HepG2 (cell line): ENCODE results near the gene RABGEF1. TPM values are rescaled to one million over a fixed set of nuclear protein-coding genes. Genes with fewer than 3 reads are reported as not detected.
A peak's percentile ranks its signal among the peaks of the same experiment; 100 is the strongest.

Source experiments
- ATAC-seq: fragments of 200-7000 bp; cut with Tn5 transposase; 3 replicates; pipeline ENCODE4 v1.9.1; 2020; ENCODE audit warnings: mild to moderate bottlenecking, moderate library complexity
- BruUV-seq: library from RNA; stranded (reverse); fragments of 400-500 nt; replicated peaks from 2 replicates; lab custom pipeline; 2021; lab: Mats Ljungman, UMichigan
- CTCF ChIA-PET: fragments of 300-600 bp; formaldehyde crosslinking; extraction: SDS; loops from one replicate; lab custom pipeline; 2021; ENCODE audit warnings: low total read pairs, inconsistent platforms, low intra/inter-chr PET ratio; lab: Yijun Ruan, JAX
- POLR2A ChIA-PET: fragments of 350-600 bp; sonication (Branson Sonifier 250); formaldehyde crosslinking; loops from one replicate; lab custom pipeline; 2020; ENCODE audit warnings: antibody characterized with exemption, inconsistent platforms; lab: Yijun Ruan, JAX
- DNase-seq: peaks from one replicate; pipeline ENCODE4 v3.0.0-alpha.2; 2015; ENCODE audit warnings: low spot score
- FAIRE-seq: peaks from 3 replicates; lab custom pipeline; 2011; peaks lifted over from hg19 to GRCh38; lab: Jason Lieb, UNC
- H2AFZ ChIP-seq: one replicate; pipeline ENCODE4 v1.6.1; 2011; ENCODE audit warnings: low read length, inconsistent platforms
- H3K27ac ChIP-seq: fragments of 300-600 bp; 3 replicates; pipeline ENCODE4 v1.8.0; 2011; ENCODE audit warnings: mixed run types, mild to moderate bottlenecking, mixed read lengths, low read length, inconsistent platforms; ENCODE audit not compliant: insufficient read depth; ENCODE audit errors: extremely low read length
- H3K27me3 ChIP-seq, 2 experiments: fragments of 200-600 bp in 1 of 2; 2 replicates in 1 of 2; 3 replicates in 1 of 2; pipeline versions ENCODE4 v1.6.0 to v1.8.0; 2011; ENCODE audit warnings: low read length in 2 of 2, mild to moderate bottlenecking in 2 of 2, moderate library complexity in 2 of 2, inconsistent platforms in 1 of 2; ENCODE audit not compliant: insufficient read depth in 2 of 2, control insufficient read depth in 1 of 2
- H3K36me3 ChIP-seq, 2 experiments: fragments of 200-600 bp in 1 of 2; replicated peaks in 1 of 2; 2 replicates in 1 of 2; 3 replicates in 1 of 2; pipeline versions ENCODE4 v1.5.1 to v1.8.0; 2011; ENCODE audit warnings: low read length in 2 of 2, inconsistent platforms in 1 of 2; ENCODE audit not compliant: insufficient read depth in 2 of 2, control insufficient read depth in 1 of 2
- H3K4me1 ChIP-seq: 2 replicates; pipeline ENCODE4 v1.5.1; 2012; ENCODE audit warnings: low read length, inconsistent platforms; ENCODE audit not compliant: insufficient read depth
- H3K4me2 ChIP-seq: 2 replicates; pipeline ENCODE4 v1.6.0; 2011; ENCODE audit warnings: low read depth, low read length, inconsistent platforms
- H3K4me3 ChIP-seq, 3 experiments: fragments of 200-600 bp in 1 of 3; sonication (generic), shearing (Covaris generic) in 1 of 3; replicated peaks in 1 of 3; 2 replicates each; pipeline ENCODE4 v1.5.1; 2011 to 2016; ENCODE audit warnings: low read length in 3 of 3, inconsistent platforms in 2 of 3, low read depth in 2 of 3, mild to moderate bottlenecking in 2 of 3, control low read depth in 1 of 3, mixed read lengths in 1 of 3; ENCODE audit not compliant: insufficient read depth in 1 of 3
- H3K79me2 ChIP-seq: one replicate; pipeline ENCODE4 v1.6.1; 2011; ENCODE audit warnings: low read length, inconsistent platforms; ENCODE audit not compliant: insufficient read depth
- H3K9ac ChIP-seq: 2 replicates; pipeline ENCODE4 v1.6.0; 2011; ENCODE audit warnings: mild to moderate bottlenecking, low read depth, low read length, inconsistent platforms; ENCODE audit not compliant: insufficient read depth
- H3K9me3 ChIP-seq: 2 replicates; pipeline ENCODE4 v1.5.1; 2012; ENCODE audit warnings: mild to moderate bottlenecking, low read length
- H4K20me1 ChIP-seq: 2 replicates; pipeline ENCODE4 v1.6.0; 2011; ENCODE audit warnings: inconsistent platforms, mild to moderate bottlenecking, low read length, moderate library complexity; ENCODE audit not compliant: insufficient read depth
- ATF7-NPFF ChIP-seq: sonication (generic); formaldehyde crosslinking; IDR thresholded peaks from 2 replicates; pipeline ENCODE4 v1.8.1; 2023; ENCODE audit warnings: mild to moderate bottlenecking, low read depth, missing genetic modification reagents, moderate library complexity
- CEBPZ ChIP-seq: IDR thresholded peaks from 2 replicates; pipeline ENCODE4 v1.6.1; 2012; ENCODE audit warnings: low read length, improper control_type of control experiment
- CREB1 ChIP-seq, 2 experiments: fragments of 450-650 bp in 1 of 2; IDR thresholded peaks; 2 replicates each; pipeline ENCODE4 v1.6.1; 2016 to 2017; ENCODE audit warnings: control low read depth in 1 of 2, mild to moderate bottlenecking in 1 of 2, missing compliant biosample characterization in 1 of 2, missing genetic modification characterization in 1 of 2
- CREM ChIP-seq, 2 experiments: sonication (generic) in 1 of 2; formaldehyde crosslinking in 1 of 2; IDR thresholded peaks; 2 replicates each; pipeline versions ENCODE4 v1.4.0 to v1.6.1; 2016 to 2020; ENCODE audit warnings: antibody characterized with exemption in 1 of 2, mild to moderate bottlenecking in 1 of 2, missing genetic modification reagents in 1 of 2
- FOXP1 ChIP-seq, 2 experiments: fragments of 450-650 bp in 1 of 2; IDR thresholded peaks; 2 replicates each; pipeline ENCODE4 v1.6.1; 2017 to 2018; ENCODE audit warnings: antibody characterized with exemption in 1 of 2
- HOXD1 ChIP-seq: sonication (generic); formaldehyde crosslinking; IDR thresholded peaks from 2 replicates; pipeline ENCODE4 v1.5.0; 2020; ENCODE audit warnings: missing genetic modification reagents
- JUN ChIP-seq: sonication (generic); formaldehyde crosslinking; IDR thresholded peaks from 2 replicates; pipeline ENCODE4 v1.4.0; 2020; ENCODE audit warnings: mild to moderate bottlenecking, missing genetic modification reagents
- MYC ChIP-seq: sonication (generic); formaldehyde crosslinking; IDR thresholded peaks from 2 replicates; pipeline ENCODE4 v1.9.0; 2021; ENCODE audit warnings: missing genetic modification reagents, borderline replicate concordance
- NFYB ChIP-seq: sonication (generic); formaldehyde crosslinking; IDR thresholded peaks from 2 replicates; pipeline ENCODE4 v1.4.0; 2020; ENCODE audit warnings: missing genetic modification reagents
- NONO ChIP-seq, 2 experiments: fragments of 450-650 bp in 1 of 2; sonication (generic) in 1 of 2; formaldehyde crosslinking in 1 of 2; IDR thresholded peaks in 1 of 2; conservative IDR thresholded peaks in 1 of 2; 2 replicates each; pipeline versions ENCODE4 v1.6.1 to v1.8.0; 2017 to 2022; ENCODE audit warnings: mild to moderate bottlenecking in 1 of 2, missing genetic modification reagents in 1 of 2, moderate library complexity in 1 of 2
- RFX1 ChIP-seq: fragments of 450-650 bp; IDR thresholded peaks from 2 replicates; pipeline ENCODE4 v1.6.1; 2017
- SP2 ChIP-seq: sonication (generic); formaldehyde crosslinking; IDR thresholded peaks from 2 replicates; pipeline ENCODE4 v1.5.1; 2020; ENCODE audit warnings: mild to moderate bottlenecking, missing genetic modification reagents
- SRF ChIP-seq: IDR thresholded peaks from 2 replicates; pipeline ENCODE4 v1.6.1; 2011; ENCODE audit warnings: mild to moderate bottlenecking, low read depth, low read length, moderate library complexity
- ZNF616 ChIP-seq: sonication (generic); formaldehyde crosslinking; IDR thresholded peaks from 2 replicates; pipeline ENCODE4 v1.5.0; 2020; ENCODE audit warnings: low read depth, mild to moderate bottlenecking, missing genetic modification reagents
- ZNF768 ChIP-seq: sonication (generic); formaldehyde crosslinking; IDR thresholded peaks from 2 replicates; pipeline ENCODE4 v1.4.0; 2020; ENCODE audit warnings: missing genetic modification reagents
- ZNF775 ChIP-seq: sonication (generic); formaldehyde crosslinking; IDR thresholded peaks from 2 replicates; pipeline ENCODE4 v1.4.0; 2020; ENCODE audit warnings: missing genetic modification reagents, mild to moderate bottlenecking, moderate library complexity, borderline replicate concordance
- WGBS: methylation state at CpG from one replicate; pipeline ENCODE4 v1.1.6; 2017; ENCODE audit warnings: low lambda C conversion rate; 5-methylcytosine and 5-hydroxymethylcytosine counted together
- in situ Hi-C: cut with HindIII; loops from 2 replicates; pipeline ENCODE4 v1.10.0; 2017; ENCODE audit warnings: low pct_unique_long_range_greater_than_20kb; ENCODE audit not compliant: extremely low pct_ligation_motif_present
- intact Hi-C: fragments of 100-400 bp; cut with micrococcal nuclease; formaldehyde crosslinking; loops from one replicate; pipeline ENCODE4 v1.10.0; 2022; ENCODE audit not compliant: unreplicated experiment
- polyA plus RNA-seq, 8 experiments: library from polyadenylated mRNA; depleted of rRNA in 3 of 8; stranded (reverse) in 7 of 8; unstranded in 1 of 8; fragments of >200 nt; fragmentation: Illumina TruSeq in 4 of 8; extraction: Trizol in 4 of 8; gene quantifications; 2 replicates each; pipeline versions ENCODE4 v1.2.1 to v1.2.3, GENCODE V29; 2011 to 2016; ENCODE audit warnings: low read depth in 4 of 8, missing spikeins in 1 of 8, mixed read lengths in 1 of 8; ENCODE audit not compliant: insufficient read depth in 1 of 8
- total RNA-seq, 5 experiments: library from RNA; depleted of rRNA; stranded (reverse); fragments of >200 nt; fragmentation: Illumina TruSeq; extraction: Trizol; gene quantifications; 2 replicates each; pipeline ENCODE4 v1.2.3, GENCODE V29; 2016; ENCODE audit warnings: low read depth in 1 of 5

RABGEF1 gene
- total and polyA plus RNA-seq, 2 of the 13 experiments (the other 11 are each of a cell fraction or from before 2014, with no cell fraction given): 22.7 to 35.3 TPM

- BruUV-seq: no TSS peak
- H3K4me2 ChIP-seq: no peak overlapping the region
- H3K27me3 ChIP-seq: no peaks in the 10 kb centered on the region
- intact Hi-C loops (loop anchor here (1.0 kb wide), 1 partner anchor 68 kb away; no protein-coding TSS in a partner anchor), in situ Hi-C loops (loop anchor here (25.0 kb wide), 1 partner anchor 150 kb away; the partner anchor contains the start of genes SBDS and TYW1)
- DNase-seq: no peak
- 61% methylated on average over 5 of the region's 9 CpGs for WGBS
- peaks cover 12% of the 10 kb centered on the region for H3K4me1 ChIP-seq
- ChIA-PET CTCF (no interaction called here), POLR2A (no interaction called here)
- FAIRE-seq: no peak
- H3K9me3 ChIP-seq: no peaks in the 10 kb centered on the region
- no peaks in the 10 kb centered on the region for H3K79me2 ChIP-seq
- no peak overlapping the region for H2AFZ ChIP-seq
- H3K9ac ChIP-seq: no peak overlapping the region
- H4K20me1 ChIP-seq: no peaks in the 10 kb centered on the region
- peak; percentile 64 for TF ChIP-seq CREB1 (IDR thresholded peaks at IDR 0.05)
- no peak for TF ChIP-seq CREB1 (CRISPR knock-in tag; IDR thresholded peaks at IDR 0.05)
- TF ChIP-seq RFX1: no peak
- TF ChIP-seq HOXD1: no peak
- TF ChIP-seq JUN (CRISPR knock-in tag): no peak
- TF ChIP-seq ZNF768: no peak
- no peak for TF ChIP-seq ATF7-NPFF (CRISPR knock-in tag)
- no peaks in the 10 kb centered on the region for H3K36me3 ChIP-seq
- no peak for ATAC-seq
- H3K27ac ChIP-seq: no peak overlapping the region
- H3K4me3 ChIP-seq: no peak overlapping the region
These were observed 97.1 kb downstream of the RABGEF1 start for GRCh38 chr7:66837661-66838060.

- Histone ChIP-seq H4K20me1 (no peaks in the 10 kb centered on the region), H3K79me2 (no peaks in the 10 kb centered on the region), H2AFZ (no peak overlapping the region), H3K4me2 (peak overlapping the region; percentile 47; the same call in 1 of the 2 replicates), H3K9me3 (no peaks in the 10 kb centered on the region), H3K36me3 (no peaks in the 10 kb centered on the region), H3K27ac (no peak overlapping the region), H3K4me1 (peaks cover 23% of the 10 kb centered on the region), H3K4me3 (no peak overlapping the region; a peak in 1 of 6 replicates), H3K27me3 (no peaks in the 10 kb centered on the region), H3K9ac (no peak overlapping the region)
- FAIRE-seq (no peak), ATAC-seq (0 out of 3 replicates have a peak, but pooled peaks have one; percentile 5), DNase-seq (no peak)
- in situ Hi-C loops (loop anchor here (25.0 kb wide), 1 partner anchor 147 kb away; the partner anchor contains the start of genes SBDS and TYW1), intact Hi-C loops (no loop called here)
- POLR2A ChIA-PET: no interaction called here
- 29% methylated on average over 6 of the region's 8 CpGs for WGBS
- no TSS peak for BruUV-seq
- CTCF ChIA-PET: no interaction called here
- TF ChIP-seq ZNF775 (CRISPR knock-in tag): no peak
- TF ChIP-seq FOXP1 (IDR thresholded peaks at IDR 0.05): no peak
- TF ChIP-seq FOXP1 (CRISPR knock-in tag; IDR thresholded peaks at IDR 0.05): no peak
- no peak for TF ChIP-seq SRF
- no peak for TF ChIP-seq ZNF616 (CRISPR knock-in tag)
- TF ChIP-seq CREM (IDR thresholded peaks at IDR 0.05): no peak
- no peak for TF ChIP-seq CREM (CRISPR knock-in tag; IDR thresholded peaks at IDR 0.05)
- no peak for TF ChIP-seq NFYB (CRISPR knock-in tag)
- no peak for TF ChIP-seq NONO (IDR thresholded peaks at IDR 0.05)
- 0 out of 2 replicates have a peak, but pooled peaks have one; percentile 19 for TF ChIP-seq NONO (CRISPR knock-in tag; conservative IDR thresholded peaks at IDR 0.05)
- TF ChIP-seq CEBPZ: no peak
- TF ChIP-seq MYC: no peak
- no peak for TF ChIP-seq SP2 (CRISPR knock-in tag)
These were observed 99.3 kb downstream of the RABGEF1 start for GRCh38 chr7:66839814-66840213.
